Effector memory CD8-positive, alpha-beta T cell (primary cell): ENCODE results near the gene PPP1R9B.

Experiments
- ATAC-seq: fragments of 150-1000 bp; cut with Tn5 transposase; replicated peaks from 2 replicates; pipeline ENCODE4 v1.10.0; 2021; ENCODE audit warnings: mild to moderate bottlenecking, moderate library complexity
- DNase-seq, 3 experiments: peaks; one replicate each; pipeline ENCODE4 v3.0.0; 2021
- H3K27ac Mint-ChIP-seq, 2 donors: one replicate each; pipeline ENCODE4 v1.8.0; 2022; ENCODE audit warnings: mild to moderate bottlenecking in 2 of 2, mixed read lengths in 2 of 2, moderate library complexity in 2 of 2
- H3K27me3 Mint-ChIP-seq, 2 donors: one replicate each; pipeline ENCODE4 v1.8.0; 2022; ENCODE audit warnings: mixed read lengths in 2 of 2
- H3K36me3 Mint-ChIP-seq: one replicate; pipeline ENCODE4 v1.8.0; 2022; ENCODE audit warnings: mild to moderate bottlenecking, moderate library complexity, mixed read lengths; ENCODE audit not compliant: insufficient read depth
- H3K4me1 Mint-ChIP-seq, 2 donors: one replicate each; pipeline ENCODE4 v1.8.0; 2022; ENCODE audit warnings: low read depth in 2 of 2, mixed read lengths in 2 of 2
- H3K4me3 Mint-ChIP-seq, 2 donors: one replicate each; pipeline ENCODE4 v1.8.0; 2022; ENCODE audit warnings: mild to moderate bottlenecking in 2 of 2, mixed read lengths in 2 of 2, moderate library complexity in 2 of 2
- H3K9me3 Mint-ChIP-seq, 2 donors: one replicate each; pipeline ENCODE4 v1.8.0; 2022; ENCODE audit warnings: mixed read lengths in 2 of 2

Gene PPP1R9B

DNA sequence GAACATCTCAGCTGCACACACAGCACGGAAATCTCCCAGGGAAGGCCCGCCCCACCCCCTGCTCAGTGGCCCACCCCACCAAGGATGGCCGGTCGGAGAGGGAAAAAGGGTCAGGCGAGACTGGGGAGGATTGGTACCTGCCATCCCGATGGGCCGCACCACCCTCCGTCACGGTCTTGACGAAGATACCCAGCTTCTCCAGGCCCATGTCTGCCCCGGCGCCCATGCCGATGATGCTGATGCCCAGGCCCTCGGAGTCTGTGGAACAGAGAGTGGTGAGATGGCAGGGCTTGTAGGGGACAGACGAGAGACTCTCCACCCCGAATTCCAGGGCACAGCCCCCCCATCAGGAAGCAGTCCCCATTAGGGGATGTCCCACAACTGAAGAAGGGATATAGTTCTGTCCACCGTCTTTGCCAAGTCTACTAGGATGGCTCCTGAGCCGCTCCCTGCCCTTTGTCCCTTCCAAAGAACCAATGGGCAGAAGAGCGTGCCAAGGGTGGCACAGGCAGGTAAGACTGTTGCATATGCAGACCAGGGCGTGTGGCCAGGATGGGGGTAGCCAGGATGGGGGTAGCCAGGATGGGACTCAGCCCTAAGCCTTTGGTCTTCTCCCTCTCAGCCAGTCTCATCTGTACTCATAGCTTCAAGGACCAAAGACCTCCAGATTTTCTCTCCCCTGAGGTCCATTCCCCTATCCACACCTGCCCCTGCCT lies 6.9 kb downstream of the PPP1R9B start:
- H3K4me3 Mint-ChIP-seq, result peak overlapping the region in 1 of 2 donors; percentile 72
- H3K27ac Mint-ChIP-seq, result peak overlapping the region; percentile 91 to 97
- H3K36me3 Mint-ChIP-seq, result peaks cover 33% of the 10 kb centered on the region
- H3K9me3 Mint-ChIP-seq, result no peaks in the 10 kb centered on the region
- peaks cover 82% of the 10 kb centered on the region in 2 donors for H3K4me1 Mint-ChIP-seq
- H3K27me3 Mint-ChIP-seq, result no peaks in the 10 kb centered on the region
- no peak for ATAC-seq
- DNase-seq, result no peak

DNA sequence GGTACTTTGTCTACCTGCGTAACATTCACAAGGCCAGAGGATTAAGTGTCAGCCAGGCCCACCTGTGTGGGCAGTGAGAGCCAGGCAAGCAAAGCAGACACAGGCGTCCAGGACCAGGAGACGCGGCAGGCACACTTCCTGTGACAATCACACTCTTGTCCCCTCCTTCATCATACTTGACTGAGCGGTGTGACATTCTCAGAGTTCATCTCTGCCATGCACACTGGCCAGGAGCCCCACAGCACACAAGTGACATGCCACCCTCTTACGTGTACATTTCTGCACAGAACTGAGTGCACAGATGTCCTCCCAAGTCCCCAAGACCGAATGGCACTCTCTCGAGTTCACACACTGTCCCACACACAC lies 8.7 kb downstream of the PPP1R9B start:
- DNase-seq (no peak), ATAC-seq (peak; percentile 47)
- Mint-ChIP-seq H3K9me3 (no peaks in the 10 kb centered on the region), H3K27me3 (no peaks in the 10 kb centered on the region), H3K4me3 (peak overlapping the region; percentile 72 to 75), H3K27ac (peak overlapping the region; percentile 91 to 97), H3K4me1 (peaks cover 75 to 76% of the 10 kb centered on the region in 2 donors), H3K36me3 (peaks cover 49% of the 10 kb centered on the region)

DNA sequence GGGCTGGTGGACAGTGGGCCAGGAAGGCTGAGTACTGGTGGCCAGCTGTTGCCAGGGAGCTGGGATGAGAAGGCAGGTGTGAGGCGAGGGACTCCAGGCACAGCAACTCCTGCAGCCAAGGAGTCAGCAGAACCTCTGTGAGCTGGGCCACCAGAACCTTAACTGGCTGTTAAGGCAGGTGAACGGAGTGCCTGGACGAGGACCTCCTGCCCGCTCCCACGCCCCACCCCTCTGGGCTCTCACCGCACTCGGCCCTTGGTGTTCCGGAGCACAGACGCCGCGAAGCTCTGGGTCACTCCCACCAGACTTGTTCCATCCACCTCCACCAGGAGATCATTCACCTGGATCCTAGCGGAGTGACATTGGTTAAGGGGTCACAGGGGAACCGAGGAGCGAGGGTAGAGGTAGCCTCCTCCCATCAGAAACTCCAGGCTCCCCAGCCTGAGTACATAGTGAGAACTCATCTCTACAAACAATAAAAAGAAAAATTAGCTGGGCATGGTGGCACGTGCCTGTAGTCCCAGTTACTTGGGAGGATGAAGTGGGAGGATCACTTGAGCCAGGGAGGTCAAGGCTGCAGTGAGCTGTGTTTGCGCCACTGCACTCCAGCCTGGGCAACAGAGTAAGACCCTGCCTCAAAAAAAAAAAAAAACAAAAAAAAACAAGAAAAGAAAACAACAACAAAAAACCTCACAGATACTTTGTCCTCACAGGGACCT lies 9.3 kb downstream of the PPP1R9B start:
- Mint-ChIP-seq H3K9me3 (no peaks in the 10 kb centered on the region), H3K4me1 (peaks cover 74 to 76% of the 10 kb centered on the region in 2 donors), H3K27me3 (no peaks in the 10 kb centered on the region), H3K36me3 (peaks cover 51% of the 10 kb centered on the region), H3K27ac (peak overlapping the region; percentile 91 to 97), H3K4me3 (peak overlapping the region; percentile 72 to 75)
- DNase-seq (no peak), ATAC-seq (no peak)

DNA sequence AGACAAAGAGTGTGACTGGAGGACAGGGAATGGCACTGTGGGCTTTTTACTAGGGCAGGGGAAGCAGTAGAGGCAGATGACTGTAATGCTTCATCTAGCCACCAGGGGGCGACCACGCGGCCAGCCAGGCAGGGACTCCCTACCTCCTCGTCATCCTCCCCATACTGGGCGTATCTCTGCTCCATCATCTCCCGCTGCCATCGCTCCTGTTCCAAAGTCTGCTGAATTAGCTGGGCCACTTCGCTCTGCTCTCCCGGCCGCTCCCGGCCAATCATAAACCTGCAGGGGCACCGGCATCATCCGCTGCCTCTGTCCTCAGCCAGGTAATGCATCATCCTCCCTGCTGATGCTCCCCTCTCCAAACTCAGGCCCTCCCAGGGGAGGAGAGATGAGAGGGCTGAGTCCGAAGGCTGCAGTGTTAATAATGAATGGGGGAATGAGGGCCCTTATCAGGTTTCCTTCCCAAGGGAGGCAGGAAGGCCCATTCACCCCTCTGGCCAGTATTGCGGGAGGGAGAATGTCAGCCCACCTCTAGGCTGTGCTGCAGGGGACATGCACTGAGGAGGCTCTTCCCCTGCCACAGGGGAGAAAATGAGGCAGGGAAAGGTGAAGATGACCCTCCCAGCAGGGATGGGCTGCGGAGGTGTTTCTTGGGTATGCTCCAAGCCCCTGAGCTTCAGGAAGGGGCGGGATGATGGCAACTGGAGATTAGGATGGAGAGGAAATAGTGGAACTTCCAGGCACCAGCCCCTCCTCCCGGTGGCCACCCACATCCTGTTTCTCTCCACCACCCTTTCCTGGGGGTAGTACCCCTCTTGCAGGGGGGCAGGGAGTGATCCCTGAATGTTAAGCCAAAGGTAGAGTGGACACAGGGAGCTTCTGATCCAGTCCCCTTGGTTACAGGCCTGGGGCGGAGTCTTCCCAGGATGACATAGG lies 10.3 kb downstream of the PPP1R9B start:
- Mint-ChIP-seq H3K4me1 (peaks cover 64 to 67% of the 10 kb centered on the region in 2 donors), H3K27ac (peak overlapping the region; percentile 91 to 97), H3K27me3 (no peaks in the 10 kb centered on the region), H3K4me3 (peak overlapping the region; percentile 72 to 75), H3K36me3 (peaks cover 55% of the 10 kb centered on the region), H3K9me3 (no peaks in the 10 kb centered on the region)
- DNase-seq (peak; percentile 80 to 82 (median 80)), ATAC-seq (peak; percentile 84)

DNA sequence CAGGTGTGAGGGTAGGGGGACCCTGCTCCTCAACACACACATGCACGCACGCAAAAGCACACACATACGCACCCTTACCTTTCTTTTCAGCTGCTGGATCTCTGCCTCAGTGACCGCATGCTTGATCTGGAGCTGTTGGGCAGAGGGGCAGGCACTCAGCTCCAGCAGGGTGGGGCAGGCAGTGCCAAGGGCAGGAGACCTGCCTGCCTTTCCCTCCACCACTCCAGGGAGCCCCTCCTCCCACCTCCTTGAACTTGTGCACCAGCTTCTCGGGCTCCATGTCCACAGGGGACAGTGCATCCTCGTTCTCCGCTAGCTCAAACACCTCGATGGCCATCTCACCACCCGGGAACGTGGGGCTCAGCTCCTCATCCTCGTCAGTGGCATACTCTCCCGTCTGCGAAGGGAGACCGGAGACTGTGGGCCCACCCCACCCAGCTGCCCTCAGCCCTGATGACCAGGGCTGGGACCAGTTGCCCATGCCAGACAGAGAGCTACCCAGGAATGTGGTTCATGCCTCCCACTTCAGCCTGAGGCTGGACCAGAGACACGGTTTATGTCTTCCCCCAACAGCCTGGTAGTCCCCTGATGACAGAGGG lies 11.2 kb downstream of the PPP1R9B start:
- Mint-ChIP-seq H3K4me3 (no peak overlapping the region), H3K36me3 (peaks cover 55% of the 10 kb centered on the region), H3K9me3 (no peaks in the 10 kb centered on the region), H3K27me3 (no peaks in the 10 kb centered on the region), H3K27ac (peak overlapping the region; percentile 91 to 97), H3K4me1 (peaks cover 56 to 61% of the 10 kb centered on the region in 2 donors)
- no peak for DNase-seq
- no peak for ATAC-seq

DNA sequence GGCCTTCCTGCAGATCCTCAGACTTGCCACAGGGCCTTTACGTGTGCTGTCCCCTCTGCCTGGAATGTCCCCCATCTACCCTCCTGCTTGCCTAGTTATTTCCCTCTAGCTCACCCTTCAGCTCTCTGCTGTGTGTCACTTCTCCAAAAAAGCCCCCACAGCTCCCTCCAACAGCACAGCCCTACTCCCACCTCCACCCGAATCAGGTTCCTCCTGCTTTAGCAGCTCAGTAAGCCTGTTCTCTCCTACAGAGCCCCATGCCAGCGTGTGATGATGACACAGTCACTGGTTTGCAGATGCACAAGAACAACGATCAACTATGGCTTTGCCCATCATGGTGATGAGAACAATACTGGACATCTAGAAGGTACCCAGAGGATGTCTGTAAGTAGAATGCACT lies 13.4 kb downstream of the PPP1R9B start:
- Mint-ChIP-seq H3K9me3 (no peaks in the 10 kb centered on the region), H3K36me3 (peaks cover 58% of the 10 kb centered on the region), H3K27me3 (no peaks in the 10 kb centered on the region), H3K4me3 (no peak overlapping the region), H3K27ac (no peak overlapping the region), H3K4me1 (peaks cover 40 to 41% of the 10 kb centered on the region in 2 donors)
- no peak for ATAC-seq
- no peak for DNase-seq

DNA sequence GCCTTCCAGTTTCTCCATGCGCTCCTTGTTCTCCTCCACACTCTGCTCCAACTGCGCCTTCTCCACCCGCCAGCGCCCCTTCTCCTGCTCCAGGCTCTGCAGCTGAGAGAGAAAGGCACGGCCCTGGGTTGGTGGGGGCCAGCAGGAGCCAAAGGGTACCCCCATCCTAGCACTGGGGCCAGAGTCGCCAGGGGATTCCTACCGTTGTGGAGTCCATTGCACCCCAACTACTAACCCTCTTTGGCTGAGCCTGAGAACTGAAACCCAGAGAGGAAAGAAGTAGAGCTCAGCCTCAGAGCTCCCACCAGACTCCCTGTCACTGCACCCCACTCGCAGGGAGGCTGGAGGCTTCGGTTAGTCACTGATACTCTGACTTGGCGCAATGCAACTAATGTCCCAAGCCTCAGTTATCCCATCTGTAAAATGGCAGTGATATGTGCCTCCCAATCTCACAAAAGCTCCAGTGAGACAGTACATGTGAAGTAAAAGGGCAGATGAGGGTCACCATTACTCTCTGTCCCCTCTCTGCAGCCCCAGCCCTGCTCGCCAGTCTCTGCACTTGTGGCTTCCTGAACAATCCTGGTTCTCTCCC lies 14.3 kb downstream of the PPP1R9B start:
- DNase-seq (no peak), ATAC-seq (no peak)
- Mint-ChIP-seq H3K9me3 (no peaks in the 10 kb centered on the region), H3K4me1 (peaks cover 35 to 38% of the 10 kb centered on the region in 2 donors), H3K27ac (peak overlapping the region in 1 of 2 donors; percentile 32), H3K4me3 (no peak overlapping the region), H3K27me3 (no peaks in the 10 kb centered on the region), H3K36me3 (peaks cover 57% of the 10 kb centered on the region)

DNA sequence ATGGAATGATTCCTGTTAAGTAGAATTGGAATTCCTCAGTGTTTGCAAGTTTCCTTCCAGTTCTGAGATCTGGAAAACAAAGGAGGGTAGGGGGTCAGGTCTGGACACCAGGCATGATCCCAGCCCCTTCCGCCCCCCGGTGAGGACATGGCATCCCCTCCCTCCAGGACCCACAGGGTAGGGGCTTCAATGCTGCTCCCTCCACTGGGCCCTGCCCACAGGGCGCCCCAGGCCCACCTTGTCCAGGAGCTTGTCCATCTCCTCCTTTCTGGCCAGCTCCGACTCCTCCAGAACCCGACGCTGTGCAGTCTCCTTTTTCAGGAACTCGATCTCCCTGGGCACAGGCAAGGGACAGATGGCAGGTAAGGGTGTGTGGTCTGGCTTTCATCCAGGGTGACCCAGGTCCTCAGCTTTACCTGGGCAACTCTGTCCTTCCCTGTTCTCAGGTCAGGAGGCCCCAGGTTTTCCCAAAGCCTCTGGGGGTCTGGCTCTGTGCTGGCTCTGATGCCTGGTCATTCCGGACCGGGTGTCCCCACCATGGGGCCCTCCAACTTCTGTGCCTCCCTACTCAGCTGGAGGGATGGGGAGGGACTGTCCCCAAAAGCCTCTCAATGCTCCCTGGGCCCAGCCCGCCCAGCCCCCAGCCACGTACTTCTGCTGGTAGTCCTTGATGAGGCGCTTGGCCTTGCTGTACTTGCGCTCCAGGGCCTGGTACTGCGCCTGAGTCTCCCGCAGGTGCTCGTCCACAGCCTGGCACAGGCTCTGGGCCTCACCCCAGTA lies 15.0 kb downstream of the PPP1R9B start:
- no peak overlapping the region for H3K4me3 Mint-ChIP-seq
- peak overlapping the region in 1 of 2 donors; percentile 32 for H3K27ac Mint-ChIP-seq
- ATAC-seq (no peak), DNase-seq (no peak)
- H3K4me1 Mint-ChIP-seq, result peaks cover 36 to 37% of the 10 kb centered on the region in 2 donors
- H3K27me3 Mint-ChIP-seq, result peaks cover 0 to 5% of the 10 kb centered on the region in 2 donors
- H3K9me3 Mint-ChIP-seq, result no peaks in the 10 kb centered on the region
- H3K36me3 Mint-ChIP-seq, result peaks cover 59% of the 10 kb centered on the region

DNA sequence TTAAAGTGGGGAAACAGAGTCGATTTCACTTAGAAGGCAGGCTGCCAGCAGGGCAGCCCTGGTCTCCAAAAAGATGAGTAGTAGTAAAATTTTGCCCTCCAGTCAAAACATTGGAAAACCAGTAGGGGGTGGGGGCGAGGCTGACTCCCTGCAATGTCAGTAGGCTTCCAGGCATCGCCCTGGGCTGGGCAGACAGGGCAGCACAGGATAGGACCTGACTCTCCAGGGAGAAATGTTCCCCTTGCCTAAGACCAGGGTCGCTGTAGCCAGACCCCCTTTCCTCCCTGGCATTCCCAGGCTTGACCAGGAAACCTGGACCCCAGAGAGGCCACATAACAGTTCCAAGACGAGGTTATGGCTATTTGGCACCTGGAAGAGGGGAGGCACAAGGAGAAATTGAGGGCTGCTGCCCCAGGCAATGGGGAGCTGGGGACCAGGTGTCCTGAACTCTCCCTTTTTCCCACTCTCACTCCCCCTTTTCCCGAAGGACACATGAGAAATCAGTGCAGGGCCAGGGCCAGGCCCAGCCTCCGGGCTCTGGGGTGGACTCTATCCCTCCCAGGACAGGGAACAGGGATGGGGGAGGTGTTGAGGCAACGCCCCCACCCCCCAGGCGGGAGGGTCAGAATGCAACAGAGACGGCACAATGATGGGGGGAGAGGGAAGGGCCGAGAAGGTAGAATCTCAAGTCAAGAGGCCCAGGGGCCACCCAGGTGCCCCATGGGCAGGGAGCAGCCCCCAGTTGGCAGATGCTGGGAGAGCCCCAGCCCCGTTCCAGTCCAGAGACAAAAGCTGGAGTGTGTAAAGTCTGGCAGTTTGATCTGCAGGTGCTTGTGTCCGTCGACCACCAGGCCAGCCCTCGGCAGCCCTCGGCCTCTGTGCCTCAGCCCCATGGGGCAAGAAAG lies 16.0 kb downstream of the PPP1R9B start:
- Mint-ChIP-seq H3K4me3 (no peak overlapping the region), H3K4me1 (peaks cover 26 to 28% of the 10 kb centered on the region in 2 donors), H3K36me3 (peaks cover 55% of the 10 kb centered on the region), H3K27me3 (peaks cover 0 to 6% of the 10 kb centered on the region in 2 donors), H3K9me3 (no peaks in the 10 kb centered on the region), H3K27ac (peak overlapping the region in 1 of 2 donors; percentile 44)
- no peak for ATAC-seq
- no peak for DNase-seq

DNA sequence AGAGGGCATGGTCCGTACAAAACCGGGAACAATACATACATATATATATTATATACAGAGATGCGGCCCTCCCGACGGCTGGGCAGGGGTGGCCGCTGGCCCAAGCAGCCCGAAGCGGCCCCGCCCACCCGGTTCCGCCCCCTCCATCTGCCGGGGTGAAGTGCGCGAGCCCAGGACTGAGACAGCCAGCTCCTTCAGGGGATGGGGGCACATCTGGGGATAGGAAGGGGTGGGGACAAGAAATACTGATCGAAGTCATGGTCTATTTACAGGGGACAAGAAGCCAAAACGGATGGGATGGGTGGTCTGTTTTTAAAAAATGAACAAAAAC lies 16.7 kb downstream of the PPP1R9B start:
- no peaks in the 10 kb centered on the region for H3K9me3 Mint-ChIP-seq
- peaks cover 51% of the 10 kb centered on the region for H3K36me3 Mint-ChIP-seq
- no peak for DNase-seq
- peak overlapping the region in 1 of 2 donors; percentile 44 for H3K27ac Mint-ChIP-seq
- peaks cover 28 to 30% of the 10 kb centered on the region in 2 donors for H3K4me1 Mint-ChIP-seq
- peaks cover 2 to 11% of the 10 kb centered on the region in 2 donors for H3K27me3 Mint-ChIP-seq
- no peak overlapping the region for H3K4me3 Mint-ChIP-seq
- ATAC-seq, result no peak

DNA sequence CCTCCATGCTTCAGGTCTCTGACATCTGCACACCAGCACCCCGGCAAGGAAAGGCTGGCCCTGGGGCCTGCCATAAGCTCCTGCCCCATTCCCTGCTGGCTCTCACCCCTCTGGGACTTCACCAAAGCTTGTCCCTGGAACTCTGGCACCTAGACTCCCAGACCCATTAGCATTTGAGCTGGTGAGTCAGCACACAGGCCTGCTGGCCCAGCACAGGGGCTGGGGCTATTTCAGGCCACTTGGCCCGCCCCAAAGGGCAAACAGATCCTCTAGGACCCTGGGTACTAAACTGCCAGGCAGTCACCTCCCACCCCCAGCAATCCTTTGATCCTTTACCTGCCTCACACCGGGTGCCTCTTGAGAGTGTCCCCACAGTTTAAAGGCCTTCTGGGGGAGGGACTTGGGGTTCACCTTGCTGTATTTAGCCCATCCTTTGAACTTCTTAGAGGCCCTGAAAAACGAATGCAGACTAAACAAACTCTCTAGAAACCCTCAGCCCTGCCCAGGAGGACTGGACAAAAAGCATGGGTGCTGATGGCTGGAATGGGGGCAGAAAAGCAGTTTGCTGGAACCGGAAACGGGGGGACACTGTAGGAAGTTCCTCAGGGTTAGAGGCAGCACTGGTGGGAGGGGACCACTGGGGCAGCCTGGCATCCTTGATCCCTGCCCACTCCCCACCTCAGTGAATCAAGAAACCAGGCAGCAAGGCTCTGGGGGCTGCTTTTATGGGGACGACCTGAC lies 17.3 kb downstream of the PPP1R9B start:
- Mint-ChIP-seq H3K4me1 (peaks cover 31 to 34% of the 10 kb centered on the region in 2 donors), H3K36me3 (peaks cover 46% of the 10 kb centered on the region), H3K27ac (no peak overlapping the region), H3K4me3 (no peak overlapping the region), H3K9me3 (no peaks in the 10 kb centered on the region), H3K27me3 (peaks cover 8 to 17% of the 10 kb centered on the region in 2 donors)
- ATAC-seq, result no peak
- no peak for DNase-seq
